ENCODE measurements around the gene USP53.

DNA sequence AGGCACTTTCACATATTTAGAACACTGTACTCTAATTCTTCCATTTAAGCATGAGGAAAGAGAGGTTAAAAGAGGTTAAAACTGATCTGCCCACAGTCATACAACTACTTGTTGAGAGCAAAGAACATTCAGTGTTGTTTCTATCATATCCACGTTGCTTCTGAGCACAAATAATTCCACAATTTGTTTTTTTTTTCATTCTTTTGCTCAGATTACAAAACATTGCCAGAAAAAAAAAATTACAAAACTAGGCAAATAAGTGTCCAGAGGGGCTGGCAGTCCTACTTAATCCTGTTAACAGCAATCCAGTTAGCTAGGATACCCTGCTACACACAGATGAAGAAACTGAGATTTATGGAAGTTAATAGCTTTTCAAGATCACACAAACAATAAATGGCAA, 6.3 kb upstream of the USP53 start:
- TF ChIP-seq, protein P1, sequence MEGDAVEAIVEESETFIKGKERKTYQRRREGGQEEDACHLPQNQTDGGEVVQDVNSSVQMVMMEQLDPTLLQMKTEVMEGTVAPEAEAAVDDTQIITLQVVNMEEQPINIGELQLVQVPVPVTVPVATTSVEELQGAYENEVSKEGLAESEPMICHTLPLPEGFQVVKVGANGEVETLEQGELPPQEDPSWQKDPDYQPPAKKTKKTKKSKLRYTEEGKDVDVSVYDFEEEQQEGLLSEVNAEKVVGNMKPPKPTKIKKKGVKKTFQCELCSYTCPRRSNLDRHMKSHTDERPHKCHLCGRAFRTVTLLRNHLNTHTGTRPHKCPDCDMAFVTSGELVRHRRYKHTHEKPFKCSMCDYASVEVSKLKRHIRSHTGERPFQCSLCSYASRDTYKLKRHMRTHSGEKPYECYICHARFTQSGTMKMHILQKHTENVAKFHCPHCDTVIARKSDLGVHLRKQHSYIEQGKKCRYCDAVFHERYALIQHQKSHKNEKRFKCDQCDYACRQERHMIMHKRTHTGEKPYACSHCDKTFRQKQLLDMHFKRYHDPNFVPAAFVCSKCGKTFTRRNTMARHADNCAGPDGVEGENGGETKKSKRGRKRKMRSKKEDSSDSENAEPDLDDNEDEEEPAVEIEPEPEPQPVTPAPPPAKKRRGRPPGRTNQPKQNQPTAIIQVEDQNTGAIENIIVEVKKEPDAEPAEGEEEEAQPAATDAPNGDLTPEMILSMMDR (IDR thresholded peaks at IDR 0.05; ENCODE audit: low read length): no peak
- no peak for TF ChIP-seq EZH2 (optimal IDR thresholded peaks at IDR 0.05; ENCODE audit: low read depth, low read length)

All from MM.1S (cell line).